ENCODE measurements around the gene CNTNAP1. TPM values are rescaled to one million over a fixed set of nuclear protein-coding genes. Genes with fewer than 3 reads are reported as not detected.

Gene CNTNAP1
- total and polyA plus RNA-seq, 10 of the 15 experiments (the other 5 are each of a cell fraction or from before 2014, with no cell fraction given) = 0.95 to 29.9 (median 10.4) TPM

GRCh38 chr17:42670789-42671657, 11.3 kb upstream of the CNTNAP1 start:
- WGBS (ENCODE audit: insufficient coverage, insufficient replicate concordance, low lambda C conversion rate, missing lambda C conversion rate) = 69% methylated on average over 49 of the region's 50 CpGs
- H3K4me3 ChIP-seq = peak overlapping the region; percentile 11; the same call in 1 of the 2 replicates
- POLR2A ChIA-PET = interaction anchor here (0.5 to 0.9 kb wide), 2 partner anchors 10 to 92 kb away, joined by 3 read pairs; no protein-coding TSS in a partner anchor
- no peak for ATAC-seq
- intact Hi-C loops (cut with micrococcal nuclease; ENCODE audit: unreplicated experiment) = no loop called here
- RAD21 ChIA-PET (ENCODE audit: unreplicated experiment) = interaction anchor here (0.7 to 1.5 kb wide), 2 partner anchors 52 to 62 kb away, joined by 3 to 5 read pairs; no protein-coding TSS in a partner anchor
- SMC1A ChIA-PET (ENCODE audit: uncharacterized antibody, unreplicated experiment) = interaction anchor here (1.2 kb wide), 1 partner anchor 63 kb away, joined by 4 read pairs; no protein-coding TSS in a partner anchor
- H3K79me2 ChIP-seq (ENCODE audit: control insufficient read depth, insufficient read depth, low read length) = peaks cover 22% of the 10 kb centered on the region
- H3K27ac ChIP-seq (ENCODE audit: control insufficient read depth, insufficient read depth) = no peak overlapping the region
- peak overlapping the region; percentile 49 for H3K4me2 ChIP-seq (ENCODE audit: control insufficient read depth, insufficient read depth)
- BruUV-seq (replicated peaks) = no TSS peak
- peaks cover 3% of the 10 kb centered on the region; the same call in 1 of the 2 replicates for H3K4me1 ChIP-seq (ENCODE audit: control insufficient read depth, insufficient read depth, low read length)
- FAIRE-seq = no peak
- CTCF ChIA-PET = interaction anchor here (0.7 to 3.9 kb wide), 7 partner anchors 9 to 155 kb away, joined by 3 to 27 read pairs (median 3); no protein-coding TSS in a partner anchor
- DNase-seq (ENCODE audit: low read depth, low spot score) = no peak
- peaks cover 25 to 32% of the 10 kb centered on the region in 2 experiments; a peak in 3 of 4 replicates for H3K36me3 ChIP-seq (ENCODE audit: control insufficient read depth in 2 of 2, insufficient read depth in 2 of 2, low read length in 1 of 2)
- no peaks in the 10 kb centered on the region for H3K27me3 ChIP-seq (replicated peaks in 1 of 2; ENCODE audit: control insufficient read depth in 2 of 2, insufficient read depth in 2 of 2, low read length in 1 of 2)
- H3K9me3 ChIP-seq (replicated peaks; ENCODE audit: control insufficient read depth, insufficient read depth, low read length) = no peaks in the 10 kb centered on the region
- in situ Hi-C loops (cut with MboI) = no loop called here
- H3K9ac ChIP-seq (ENCODE audit: control insufficient read depth, insufficient read depth, low read length) = no peak overlapping the region
- H2AFZ ChIP-seq (ENCODE audit: control insufficient read depth, low read depth, low read length) = no peak overlapping the region
- no peak for TF ChIP-seq PML (IDR thresholded peaks at IDR 0.05; ENCODE audit: low read length)
- no peak for TF ChIP-seq ZBTB33 (IDR thresholded peaks at IDR 0.05)
- no peak for TF ChIP-seq TCF7 (IDR thresholded peaks at IDR 0.05; ENCODE audit: borderline replicate concordance)
- no peak for TF ChIP-seq BHLHE40 (IDR thresholded peaks at IDR 0.05; ENCODE audit: borderline replicate concordance in 1 of 2, low read depth in 2 of 2, low read length in 1 of 2)
- no peak for TF ChIP-seq NFIC (IDR thresholded peaks at IDR 0.05; ENCODE audit: low read depth, low read length)
- TF ChIP-seq CHD4 (IDR thresholded peaks at IDR 0.05) = no peak
- H4K20me1 ChIP-seq (ENCODE audit: control insufficient read depth, insufficient read depth) = no peaks in the 10 kb centered on the region

All from GM12878 (cell line).